Measurements from ENCODE around the gene SLC2A3.
"Not testable (repeated sequence)": the region's sequence is repeated elsewhere in the genome, so short reads cannot be mapped to it uniquely, and the experiment has no call there.

Gene SLC2A3

DNA sequence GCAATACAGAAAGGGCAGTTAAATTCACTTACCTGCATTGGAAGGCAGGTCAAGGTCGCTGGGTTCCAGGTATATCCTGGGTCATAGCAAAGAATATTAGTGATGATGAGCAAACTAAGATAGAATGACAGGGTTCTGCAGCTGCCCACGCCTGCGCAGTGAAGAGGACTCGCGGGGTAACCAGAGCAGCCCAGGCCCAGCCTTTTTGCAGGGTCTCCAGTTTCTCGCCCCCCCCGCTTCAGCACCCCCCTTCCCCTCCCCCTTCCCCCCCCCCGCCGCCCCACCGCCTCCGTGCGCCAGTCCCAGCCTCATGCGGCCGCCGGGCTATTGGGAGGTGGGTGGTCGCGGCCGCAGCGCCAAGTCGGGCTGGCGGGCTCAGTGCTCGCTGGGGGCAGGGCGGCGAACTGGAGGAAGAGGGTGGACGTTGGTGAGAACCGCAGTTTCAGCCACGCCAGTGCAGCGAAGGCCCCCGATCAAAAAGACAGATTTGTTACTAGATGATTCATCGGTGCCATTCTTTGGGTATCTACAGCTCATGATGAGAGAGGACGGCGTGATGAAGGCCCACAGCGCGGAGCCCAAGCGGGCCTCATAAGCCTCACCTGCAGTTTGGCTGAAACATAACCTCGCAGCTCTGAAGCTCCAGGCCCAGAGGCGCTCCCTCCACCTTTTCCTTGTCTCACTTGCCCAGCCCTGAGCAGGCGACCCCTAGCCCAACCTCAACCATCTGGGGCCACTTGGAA lies 20.2 kb downstream of the SLC2A3 start:
- DNase-seq, result no peak

DNA sequence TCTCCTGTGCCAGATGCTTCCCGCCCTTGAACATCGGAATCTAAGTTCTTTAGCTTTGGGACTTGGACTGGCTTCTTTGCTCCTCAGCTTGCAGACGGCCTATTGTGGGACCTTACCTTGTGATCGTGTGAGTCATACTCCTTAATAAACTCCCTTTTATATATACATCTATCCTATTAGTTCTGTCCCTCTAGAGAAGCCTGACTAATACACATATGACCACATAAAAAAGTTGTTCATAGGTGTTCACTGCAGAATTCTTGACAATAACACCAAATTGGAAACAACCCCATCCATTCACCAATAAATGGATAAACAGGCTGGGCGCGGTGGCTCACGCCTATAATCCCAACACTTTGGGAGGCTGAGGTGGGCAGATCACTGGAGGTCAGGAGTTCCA lies 25.9 kb downstream of the SLC2A3 start:
- DNase-seq, result not testable (repeated sequence)

DNA sequence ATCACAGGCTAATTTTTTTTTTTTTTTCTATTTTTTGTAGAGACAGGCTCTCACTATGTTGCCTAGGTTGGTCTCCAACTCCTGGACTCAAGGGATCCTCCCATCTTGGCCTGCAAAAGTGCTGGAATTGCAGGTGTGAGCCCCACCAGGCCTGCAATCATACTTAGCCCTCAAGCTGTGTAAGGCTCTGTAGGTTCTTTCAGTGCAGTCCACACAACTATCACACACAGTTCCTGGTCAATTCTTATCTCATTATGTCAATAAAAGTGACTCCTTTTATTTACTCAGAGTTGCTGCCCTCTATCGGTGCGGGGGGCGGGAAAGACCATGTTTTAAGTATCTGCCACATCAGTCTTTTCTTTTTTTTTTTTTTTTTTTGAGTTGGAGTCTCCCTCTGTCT lies 29.0 kb downstream of the SLC2A3 start:
- DNase-seq, result no peak

DNA sequence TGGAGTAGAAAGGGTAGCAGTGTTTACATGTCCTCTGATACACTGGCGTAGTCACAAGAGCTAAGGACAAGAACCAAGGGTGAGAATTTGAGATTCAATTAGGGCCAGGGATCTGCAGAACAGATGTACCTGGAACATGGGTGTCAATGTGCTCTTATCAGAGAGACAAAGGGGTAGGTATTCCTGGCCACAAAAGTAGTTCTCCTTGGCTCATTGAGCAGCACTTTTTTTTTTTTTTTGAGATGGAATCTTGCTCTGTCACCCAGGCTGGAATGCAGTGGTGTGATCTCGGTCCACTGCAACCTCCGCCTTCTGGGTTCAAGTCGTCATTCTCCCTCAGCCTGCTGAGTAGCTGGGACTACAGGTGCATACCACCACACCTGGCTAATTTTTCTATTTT lies 29.7 kb downstream of the SLC2A3 start:
- not testable (repeated sequence) for DNase-seq

DNA sequence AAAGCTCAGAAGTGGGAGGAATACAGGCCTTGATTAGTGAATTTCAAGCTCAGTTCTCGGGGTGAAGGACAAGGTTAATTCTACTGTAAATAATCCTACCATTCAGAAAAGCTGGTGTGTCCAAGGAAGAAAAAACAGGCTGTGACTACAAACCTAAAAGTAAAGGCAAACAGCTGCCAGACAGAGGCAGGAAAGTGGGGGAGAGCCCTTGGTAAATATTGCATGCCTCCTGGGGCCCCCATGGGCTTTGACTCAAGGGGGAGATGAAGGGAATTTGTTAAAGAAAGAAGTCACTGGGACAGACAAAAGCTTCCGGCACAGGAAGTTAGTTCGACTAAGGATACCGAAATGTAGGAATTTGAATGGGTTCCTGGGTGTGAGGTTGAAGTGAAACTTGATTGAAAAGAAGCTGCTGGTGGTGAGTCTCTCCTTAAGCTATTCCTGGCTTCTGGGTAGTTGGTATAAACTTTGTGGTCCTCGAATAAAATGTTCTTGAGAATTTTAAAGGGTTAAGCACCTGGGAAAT lies 30.3 kb downstream of the SLC2A3 start:
- not testable (repeated sequence) for DNase-seq

DNA sequence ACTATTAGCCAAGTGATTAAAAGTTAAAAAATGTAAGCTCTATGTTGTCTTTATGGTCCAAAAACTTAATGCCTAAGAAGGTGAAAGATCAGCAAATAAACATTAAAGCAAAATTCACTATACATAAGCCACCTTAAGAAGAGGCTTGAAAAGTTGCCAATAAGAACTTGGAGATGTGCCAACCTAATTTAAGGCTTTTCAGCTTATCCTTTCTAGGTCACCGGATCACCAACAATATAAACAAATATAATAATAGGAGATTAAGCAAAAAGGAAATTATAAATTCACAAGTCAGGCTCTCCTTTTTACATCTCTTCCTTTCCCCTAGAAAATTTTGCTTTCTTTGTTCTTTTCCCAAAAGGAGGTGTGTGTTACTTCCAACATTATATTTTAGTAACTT lies 30.9 kb downstream of the SLC2A3 start:
- peak; percentile 30 for DNase-seq

DNA sequence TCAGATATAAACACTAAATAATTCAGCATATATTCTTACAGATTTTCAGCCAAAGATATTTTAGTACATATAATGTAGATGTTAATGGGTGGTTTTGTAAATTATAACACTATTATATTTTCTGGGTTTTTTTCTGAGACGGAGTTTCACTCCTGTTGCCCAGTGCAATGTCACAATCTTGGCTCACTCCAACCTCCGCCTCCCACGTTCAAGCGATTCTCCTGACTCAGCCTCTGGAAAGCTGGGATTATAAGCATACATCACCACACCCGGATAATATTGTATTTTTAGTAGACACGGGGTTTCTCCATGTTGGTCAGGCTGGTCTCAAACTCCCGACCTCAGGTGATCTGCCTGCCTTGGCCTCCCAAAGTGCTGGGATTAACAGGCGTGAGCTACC lies 33.6 kb downstream of the SLC2A3 start:
- not testable (repeated sequence) for DNase-seq

DNA sequence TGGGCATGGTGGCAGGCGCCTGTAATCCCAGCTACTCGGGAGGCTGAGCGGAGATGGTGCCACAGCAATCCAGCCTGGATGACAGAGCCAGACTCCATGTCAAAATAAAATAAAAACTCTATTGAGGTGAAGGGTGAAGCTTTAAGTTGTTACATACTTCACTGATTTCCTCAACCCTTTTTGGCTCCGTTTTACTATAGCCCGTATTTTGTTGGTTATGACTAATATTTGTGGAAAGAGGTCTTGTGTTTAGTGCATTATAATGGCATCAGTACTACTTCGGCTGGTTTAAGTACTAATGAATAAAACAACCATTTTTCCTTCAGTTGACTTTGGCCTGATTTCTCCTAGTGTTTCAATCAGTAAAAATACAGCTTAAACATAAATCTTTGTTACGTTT lies 36.2 kb downstream of the SLC2A3 start:
- no peak for DNase-seq

DNA sequence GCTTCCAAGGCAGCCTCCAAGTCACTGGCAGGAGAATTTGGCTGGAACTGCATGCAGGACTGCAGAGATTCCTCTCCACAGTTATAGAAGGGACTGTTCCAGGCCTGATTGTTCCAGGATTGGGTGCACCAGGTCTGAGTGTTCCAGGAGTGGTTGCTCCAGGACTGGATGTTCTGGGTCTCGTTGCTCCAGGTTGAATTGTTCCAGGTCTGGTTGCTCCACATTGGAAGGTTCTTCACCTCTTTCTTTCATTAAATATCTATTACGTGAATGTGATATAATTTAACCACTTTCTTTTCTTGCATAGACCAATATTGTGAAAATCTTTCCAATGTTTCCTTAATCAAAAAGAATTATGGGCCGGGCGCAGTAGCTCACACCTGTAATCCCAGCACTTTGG lies 39.3 kb downstream of the SLC2A3 start:
- DNase-seq, result not testable (repeated sequence)

DNA sequence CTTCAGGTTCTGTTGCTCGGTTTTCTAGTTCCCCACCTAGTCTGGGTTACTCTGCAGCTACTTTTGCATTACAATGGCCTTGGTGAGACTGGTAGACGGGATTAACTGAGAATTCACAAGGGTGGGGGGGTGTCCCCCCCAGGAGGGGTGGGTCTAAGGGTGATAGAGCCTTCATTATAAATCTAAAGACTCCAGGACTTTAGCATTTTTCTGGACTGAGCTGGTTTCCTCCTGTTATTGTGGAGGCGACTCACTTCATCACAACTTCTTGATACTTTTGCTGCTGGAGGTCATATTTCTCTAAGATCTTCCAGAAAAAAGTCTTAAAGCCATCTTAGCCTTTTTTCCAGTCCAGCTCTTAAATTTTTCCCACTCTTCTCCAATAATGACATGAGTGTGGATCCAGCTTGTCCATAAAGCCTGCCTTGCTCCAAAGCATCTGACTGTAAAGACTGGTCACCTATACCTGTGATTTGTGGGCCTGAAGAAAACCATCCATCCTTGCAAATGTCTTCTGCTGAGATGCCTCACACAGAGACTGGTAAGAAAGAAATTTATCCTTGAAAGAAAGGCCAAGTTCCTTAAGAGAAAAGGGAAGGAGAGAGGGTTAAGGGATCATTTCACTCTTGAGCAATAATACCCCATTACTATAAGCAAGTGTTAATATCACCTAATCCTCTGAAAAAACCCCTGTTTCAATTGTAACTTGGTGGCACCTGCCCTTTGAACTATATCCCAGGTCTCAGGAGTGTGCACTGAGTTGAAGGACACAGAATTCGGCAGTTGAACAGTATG lies 43.6 kb downstream of the SLC2A3 start:
- DNase-seq, result no peak

DNA sequence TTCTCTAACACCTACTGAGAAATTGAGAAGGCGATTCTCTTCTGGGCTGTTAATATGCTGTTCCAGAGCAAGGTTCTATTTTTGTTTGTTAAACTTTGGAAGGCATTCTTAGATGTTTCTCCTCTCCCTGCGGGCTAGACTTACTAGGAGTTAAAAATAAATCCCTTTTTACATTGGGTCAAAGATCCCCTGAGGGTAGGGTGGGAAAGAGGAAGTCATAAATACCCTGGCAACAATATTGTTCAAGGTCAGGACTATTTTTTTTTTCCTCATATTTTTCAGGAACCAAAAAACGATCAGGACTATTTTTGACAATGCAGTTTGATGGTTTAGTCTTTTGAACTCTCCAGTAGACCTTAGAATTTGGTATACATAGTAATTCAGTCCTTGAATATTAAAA lies 51.3 kb downstream of the SLC2A3 start:
- DNase-seq, result no peak

DNA sequence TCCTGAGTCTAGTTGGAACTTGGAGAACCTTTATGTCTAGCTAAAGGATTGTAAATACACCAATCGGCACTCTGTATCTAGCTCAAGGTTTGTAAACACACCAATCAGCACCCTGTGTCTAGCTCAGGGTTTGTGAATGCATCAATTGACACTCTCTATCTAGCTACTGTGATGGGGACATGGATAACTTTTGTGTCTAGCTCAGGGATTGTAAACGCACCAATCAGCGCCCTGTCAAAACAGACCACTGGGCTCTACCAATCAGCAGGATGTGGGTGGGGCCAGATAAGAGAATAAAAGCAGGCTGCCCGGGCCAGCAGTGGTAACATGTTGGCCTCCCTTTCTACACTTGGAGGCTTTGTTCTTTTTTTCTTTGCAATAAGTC lies 54.3 kb downstream of the SLC2A3 start:
- not testable (repeated sequence) for DNase-seq

DNA sequence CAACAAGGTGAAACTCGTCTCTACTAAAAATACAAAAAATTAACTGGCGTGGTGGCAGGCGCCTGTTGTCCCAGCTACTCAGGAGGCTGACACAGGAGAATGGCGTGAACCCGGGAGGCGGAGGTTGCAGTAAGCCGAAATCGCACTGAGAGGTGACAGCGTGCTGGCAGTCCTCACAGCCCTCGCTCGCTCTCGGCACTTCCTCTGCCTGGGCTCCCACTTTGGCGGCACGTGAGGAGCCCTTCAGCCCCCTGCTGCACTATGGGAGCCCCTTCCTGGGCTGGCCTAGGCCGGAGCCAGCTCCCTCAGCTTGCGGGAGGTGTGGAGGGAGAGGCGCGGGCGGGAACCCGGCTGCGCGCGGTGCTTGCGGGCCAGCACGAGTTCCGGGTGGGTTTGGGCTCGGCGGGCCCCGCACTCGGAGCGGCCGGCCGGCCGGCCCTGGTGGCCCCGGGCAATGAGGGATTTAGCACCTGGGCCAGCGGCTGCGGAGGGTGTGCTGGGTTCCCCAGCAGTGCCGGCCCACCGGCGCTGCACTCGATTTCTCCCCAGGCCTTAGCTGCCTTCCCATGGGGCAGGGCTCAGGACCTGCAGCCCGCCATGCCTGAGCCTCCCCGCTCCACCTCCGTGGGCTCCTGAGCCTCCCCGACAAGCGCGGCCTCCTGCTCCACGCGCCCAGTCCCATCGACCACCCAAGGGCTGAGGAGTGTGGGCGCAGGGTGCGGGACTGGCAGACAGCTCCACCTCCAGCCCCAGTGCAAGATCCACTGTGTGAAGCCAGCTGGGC lies 54.8 kb downstream of the SLC2A3 start:
- not testable (repeated sequence) for DNase-seq

DNA sequence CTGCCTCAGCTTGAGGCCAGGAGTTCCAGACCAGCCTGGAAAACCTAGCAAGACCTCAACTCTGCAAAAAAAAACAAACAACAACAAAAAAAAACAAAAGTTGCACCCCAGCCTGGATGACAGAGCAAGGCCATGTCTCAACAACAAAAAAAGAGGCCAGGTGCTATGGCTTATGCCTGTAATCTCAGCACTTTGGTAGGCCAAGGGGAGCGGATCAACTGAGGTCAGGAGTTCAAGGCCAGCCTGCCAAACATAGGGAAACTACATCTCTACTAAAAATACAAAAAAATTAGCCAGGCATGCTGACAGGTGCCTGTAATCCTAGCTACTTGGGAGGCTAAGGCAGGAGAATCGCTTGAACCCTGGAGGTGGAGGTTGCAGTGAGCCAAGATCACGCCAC lies 56.7 kb downstream of the SLC2A3 start:
- DNase-seq, result no peak

DNA sequence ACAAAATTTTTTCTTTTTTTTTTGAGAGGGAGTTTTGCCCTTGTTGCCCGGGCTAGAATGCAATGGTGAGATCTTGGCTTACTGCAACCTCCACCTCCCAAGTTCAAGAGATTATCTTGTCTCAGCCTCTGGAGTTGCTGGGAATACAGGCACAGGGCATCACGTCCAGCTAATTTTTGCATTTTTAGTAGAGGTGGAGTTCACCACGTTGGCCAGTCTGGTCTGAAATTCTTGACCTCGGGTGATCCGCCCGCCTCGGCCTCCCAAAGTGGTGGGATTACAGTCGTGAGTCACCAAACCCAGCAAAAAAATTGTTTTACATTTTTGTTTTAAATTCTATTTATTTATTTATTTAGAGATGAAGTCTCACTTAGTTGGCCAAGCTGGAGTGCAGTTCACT lies 58.6 kb downstream of the SLC2A3 start:
- no peak for DNase-seq

DNA sequence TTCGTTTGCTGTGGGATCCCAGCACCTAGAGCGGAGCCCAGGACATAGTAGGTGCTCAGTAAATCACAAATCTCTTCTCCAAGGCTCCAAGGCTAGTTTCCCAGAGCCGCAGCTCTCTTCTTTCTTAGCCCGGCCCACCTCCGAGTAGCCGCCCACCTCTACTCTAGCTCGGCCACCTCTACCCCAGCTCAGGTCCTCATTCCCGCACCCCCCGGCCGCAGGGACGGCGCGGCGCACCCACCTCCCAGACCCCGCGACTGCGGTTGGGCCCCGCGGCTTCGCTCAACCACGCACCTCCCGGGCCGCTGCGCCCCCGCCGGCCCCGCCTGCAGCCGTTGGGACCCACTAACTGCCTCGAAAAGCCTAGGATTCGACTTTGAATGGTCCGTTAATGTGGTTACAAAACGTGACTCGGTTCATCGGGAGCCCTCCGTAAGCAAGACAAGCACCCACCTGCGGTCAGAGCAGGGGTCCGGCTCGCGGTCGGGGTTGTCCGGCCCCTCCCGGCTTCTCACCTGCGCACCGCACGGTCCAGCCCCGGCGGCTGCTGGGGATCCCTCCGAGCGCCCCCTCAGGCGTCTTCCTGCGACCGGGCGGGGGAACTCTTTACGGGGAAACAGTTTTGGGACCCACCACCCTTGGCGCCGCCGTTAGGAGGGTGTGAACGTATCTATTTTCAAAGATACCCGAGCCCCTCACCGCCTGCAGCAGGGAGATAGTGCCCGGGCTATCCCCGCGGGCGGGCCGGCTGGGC lies 63.2 kb downstream of the SLC2A3 start, which contains the start of gene SLC2A14:
Gene SLC2A14, minus strand, starts transcription at position 350 of the 754 bp plus-strand sequence. CDS start 3,035 bp downstream, outside the sequence.
- no peak for DNase-seq

DNA sequence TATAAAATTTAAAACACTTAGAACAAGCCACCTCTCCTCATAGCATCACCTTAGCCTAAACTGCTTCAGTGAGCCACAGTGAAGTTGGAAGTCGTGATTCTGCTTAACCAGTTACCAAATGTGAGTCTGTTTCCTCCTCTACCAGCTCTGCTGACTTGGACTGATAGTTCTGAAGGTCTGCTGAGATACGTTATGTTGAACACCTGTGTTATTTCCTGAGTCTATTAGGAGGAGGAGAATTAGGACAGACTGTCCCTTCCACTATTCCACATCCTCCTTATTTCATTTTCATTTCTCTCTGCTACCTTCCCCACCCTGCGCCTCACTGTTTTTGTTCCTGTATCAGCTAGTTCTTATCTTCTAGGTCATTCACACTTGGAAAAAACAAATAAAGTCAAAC lies 65.7 kb downstream of the SLC2A3 start:
- DNase-seq, result no peak

Measured in NCI-H1048 (cell line).